ENCODE measurements around the gene ZDHHC22.

DNA sequence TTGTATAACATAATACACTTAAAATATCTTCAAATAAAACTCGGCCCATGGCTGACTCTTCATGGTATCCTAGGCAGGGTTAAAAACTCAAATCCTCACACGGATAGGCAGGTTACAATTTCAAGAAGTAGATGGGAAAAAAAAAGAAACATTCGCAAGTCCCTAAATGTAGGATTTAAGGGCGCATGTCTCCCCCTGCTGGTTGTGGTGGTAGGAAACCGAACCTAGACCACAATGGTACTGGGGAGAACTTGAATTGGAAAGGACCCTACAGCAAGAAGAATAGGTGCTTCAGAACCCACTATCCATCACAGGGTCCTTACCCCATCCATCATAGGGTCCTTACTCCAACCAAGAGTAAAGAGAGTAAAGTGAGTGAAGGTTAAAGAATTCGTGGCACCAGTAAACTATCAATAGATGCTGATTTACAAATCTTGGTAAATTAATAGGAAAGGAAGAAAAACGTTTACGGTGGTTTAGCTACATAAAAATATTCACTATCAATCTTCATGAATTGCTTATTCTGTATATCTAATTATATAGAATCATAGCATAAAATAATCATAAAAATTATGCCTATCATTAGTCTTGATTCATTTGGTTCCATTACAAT lies 46.8 kb downstream of the ZDHHC22 start:
- TF ChIP-seq, protein P1, sequence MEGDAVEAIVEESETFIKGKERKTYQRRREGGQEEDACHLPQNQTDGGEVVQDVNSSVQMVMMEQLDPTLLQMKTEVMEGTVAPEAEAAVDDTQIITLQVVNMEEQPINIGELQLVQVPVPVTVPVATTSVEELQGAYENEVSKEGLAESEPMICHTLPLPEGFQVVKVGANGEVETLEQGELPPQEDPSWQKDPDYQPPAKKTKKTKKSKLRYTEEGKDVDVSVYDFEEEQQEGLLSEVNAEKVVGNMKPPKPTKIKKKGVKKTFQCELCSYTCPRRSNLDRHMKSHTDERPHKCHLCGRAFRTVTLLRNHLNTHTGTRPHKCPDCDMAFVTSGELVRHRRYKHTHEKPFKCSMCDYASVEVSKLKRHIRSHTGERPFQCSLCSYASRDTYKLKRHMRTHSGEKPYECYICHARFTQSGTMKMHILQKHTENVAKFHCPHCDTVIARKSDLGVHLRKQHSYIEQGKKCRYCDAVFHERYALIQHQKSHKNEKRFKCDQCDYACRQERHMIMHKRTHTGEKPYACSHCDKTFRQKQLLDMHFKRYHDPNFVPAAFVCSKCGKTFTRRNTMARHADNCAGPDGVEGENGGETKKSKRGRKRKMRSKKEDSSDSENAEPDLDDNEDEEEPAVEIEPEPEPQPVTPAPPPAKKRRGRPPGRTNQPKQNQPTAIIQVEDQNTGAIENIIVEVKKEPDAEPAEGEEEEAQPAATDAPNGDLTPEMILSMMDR (IDR thresholded peaks at IDR 0.05; ENCODE audit: insufficient read depth, low read length, poor library complexity, severe bottlenecking) = peak; percentile 67
- no peak for TF ChIP-seq EZH2phosphoT487 (conservative IDR thresholded peaks at IDR 0.05; ENCODE audit: low read length)
